Ovary (tissue), 9 donors: ENCODE measurements around the gene FAM53C. TPM values are rescaled to one million over a fixed set of nuclear protein-coding genes. Genes with fewer than 3 reads are reported as not detected.

Experiments
- DNase-seq, 5 donors: peaks; one replicate each; pipeline ENCODE4 v3.0.0-alpha.2; 2019 to 2020
- H3K27ac ChIP-seq, 2 donors: fragments of 200-600 bp; one replicate each; pipeline versions ENCODE4 v1.5.1 to v1.8.0; 2019 to 2022
- H3K27me3 ChIP-seq: fragments of 200-600 bp; one replicate; pipeline ENCODE4 v1.8.0; 2022
- H3K36me3 ChIP-seq: fragments of 200-600 bp; sonication (generic); one replicate; pipeline ENCODE4 v1.5.1; 2019
- H3K4me1 ChIP-seq: one replicate; pipeline ENCODE4 v1.8.1; 2013; ENCODE audit warnings: mild to moderate bottlenecking, moderate library complexity; ENCODE audit not compliant: insufficient read depth
- H3K4me3 ChIP-seq: fragments of 200-600 bp; sonication (generic); one replicate; pipeline ENCODE4 v1.5.1; 2017
- H3K9me3 ChIP-seq, 2 donors: fragments of 200-600 bp in 1 of 2; sonication (generic) in 1 of 2; one replicate each; pipeline versions ENCODE4 v1.5.1 to v1.8.1; 2013 to 2019; ENCODE audit warnings: mild to moderate bottlenecking in 1 of 2, moderate library complexity in 1 of 2
- EP300 ChIP-seq: sonication (generic); formaldehyde crosslinking; IDR thresholded peaks from one replicate; pipeline ENCODE4 v1.6.1; 2017; ENCODE audit warnings: antibody characterized with exemption
- POLR2A ChIP-seq: fragments of 450-650 bp; IDR thresholded peaks from one replicate; pipeline ENCODE4 v1.6.1; 2017; ENCODE audit warnings: antibody characterized with exemption, mild to moderate bottlenecking, moderate library complexity
- WGBS, 3 donors: extraction: QIAGEN DNeasy Blood & Tissue Kit in 1 of 3; methylation state at CpG; one replicate each; pipeline versions ENCODE4 v1.1.5 to v1.1.7; 2013 to 2017; 5-methylcytosine and 5-hydroxymethylcytosine counted together
- intact Hi-C, 4 donors: fragments of 100-400 bp; cut with DNase I; formaldehyde crosslinking; loops; one replicate each; pipeline versions ENCODE4 v1.11.0 to v1.15.1; 2022 to 2023
- polyA plus RNA-seq, 2 donors: library from polyadenylated mRNA; stranded (reverse); fragments of 200-250 nt in 1 of 2; fragments of 350-450 nt in 1 of 2; fragmentation: Illumina TruSeq in 1 of 2; extraction: RNeasy Lipid Tissue Mini Kit (QIAGEN cat#74804) in 1 of 2; gene quantifications; one replicate each; pipeline ENCODE4 v1.2.3, GENCODE V29; 2013 to 2014
- total RNA-seq, 7 donors: library from RNA; depleted of rRNA in 2 of 7; stranded (reverse); fragments of >200 nt in 2 of 7; fragmentation: NEBNext Ultra II Directional in 3 of 7; extraction: Animal tissue kit (Norgen Biotek cat#: 25700) in 3 of 7; gene quantifications; one replicate each; pipeline versions ENCODE4 v1.1.0 to v1.2.4, GENCODE V29; 2016 to 2023
- TF ChIP-seq, protein P1 (sequence below), 3 donors: fragments of 450-650 bp in 2 of 3; fragments of 200-600 bp in 1 of 3; IDR thresholded peaks; one replicate each; pipeline versions ENCODE4 v1.5.1 to v1.8.0; 2016 to 2022; ENCODE audit warnings: antibody characterized with exemption in 3 of 3, mild to moderate bottlenecking in 1 of 3
- donor health status: DM: no; HTN: no; CAD: no; lungs with moderate emphysema.
- donor health status: DM: no; HTN: no; CAD: no.
- donor health status: Bipolar disorder and iron deficiency.
- donor health status: DM: yes; HTN: yes; CAD: no.
- donor health status: DM: no; HTN: no; CAD: no.
- donor health status: DM: yes; HTN: yes; CAD: no.

Gene FAM53C
- total and polyA plus RNA-seq, 9 donors = 13.1 to 29.3 (median 19.9) TPM

DNA sequence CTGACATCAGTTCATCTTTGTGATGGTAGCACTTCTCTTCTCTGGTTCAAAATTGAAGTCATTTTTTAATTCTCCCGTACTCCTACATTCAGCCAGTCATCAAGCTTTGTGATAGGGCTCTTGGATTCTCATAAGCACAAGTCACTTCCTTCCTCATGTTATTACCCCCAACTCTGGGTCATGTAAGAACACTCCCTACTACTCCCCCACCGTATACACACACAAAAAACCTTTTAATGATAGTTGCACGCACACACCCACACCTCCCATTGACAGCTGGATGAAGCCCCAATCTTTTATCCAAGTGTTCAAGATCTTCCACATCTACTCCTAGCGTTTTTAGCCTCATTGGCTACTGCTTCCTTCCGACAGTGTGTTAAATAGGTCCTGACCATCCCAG lies 31.2 kb downstream of the FAM53C start:
- TF ChIP-seq POLR2A = no peak
- TF ChIP-seq, protein P1, sequence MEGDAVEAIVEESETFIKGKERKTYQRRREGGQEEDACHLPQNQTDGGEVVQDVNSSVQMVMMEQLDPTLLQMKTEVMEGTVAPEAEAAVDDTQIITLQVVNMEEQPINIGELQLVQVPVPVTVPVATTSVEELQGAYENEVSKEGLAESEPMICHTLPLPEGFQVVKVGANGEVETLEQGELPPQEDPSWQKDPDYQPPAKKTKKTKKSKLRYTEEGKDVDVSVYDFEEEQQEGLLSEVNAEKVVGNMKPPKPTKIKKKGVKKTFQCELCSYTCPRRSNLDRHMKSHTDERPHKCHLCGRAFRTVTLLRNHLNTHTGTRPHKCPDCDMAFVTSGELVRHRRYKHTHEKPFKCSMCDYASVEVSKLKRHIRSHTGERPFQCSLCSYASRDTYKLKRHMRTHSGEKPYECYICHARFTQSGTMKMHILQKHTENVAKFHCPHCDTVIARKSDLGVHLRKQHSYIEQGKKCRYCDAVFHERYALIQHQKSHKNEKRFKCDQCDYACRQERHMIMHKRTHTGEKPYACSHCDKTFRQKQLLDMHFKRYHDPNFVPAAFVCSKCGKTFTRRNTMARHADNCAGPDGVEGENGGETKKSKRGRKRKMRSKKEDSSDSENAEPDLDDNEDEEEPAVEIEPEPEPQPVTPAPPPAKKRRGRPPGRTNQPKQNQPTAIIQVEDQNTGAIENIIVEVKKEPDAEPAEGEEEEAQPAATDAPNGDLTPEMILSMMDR (IDR thresholded peaks at IDR 0.05) = no peak
- no peak for TF ChIP-seq EP300
- no peaks in the 10 kb centered on the region for H3K36me3 ChIP-seq
- no peaks in the 10 kb centered on the region for H3K27me3 ChIP-seq
- H3K27ac ChIP-seq = no peak overlapping the region
- no peak for DNase-seq
- peaks cover 2% of the 10 kb centered on the region for H3K4me1 ChIP-seq
- no peaks in the 10 kb centered on the region for H3K9me3 ChIP-seq
- 64 to 74% (median 68%) methylated on average over 5 of the region's 5 CpGs for WGBS, 3 donors
- no peak overlapping the region for H3K4me3 ChIP-seq
- intact Hi-C loops = no loop called here

DNA sequence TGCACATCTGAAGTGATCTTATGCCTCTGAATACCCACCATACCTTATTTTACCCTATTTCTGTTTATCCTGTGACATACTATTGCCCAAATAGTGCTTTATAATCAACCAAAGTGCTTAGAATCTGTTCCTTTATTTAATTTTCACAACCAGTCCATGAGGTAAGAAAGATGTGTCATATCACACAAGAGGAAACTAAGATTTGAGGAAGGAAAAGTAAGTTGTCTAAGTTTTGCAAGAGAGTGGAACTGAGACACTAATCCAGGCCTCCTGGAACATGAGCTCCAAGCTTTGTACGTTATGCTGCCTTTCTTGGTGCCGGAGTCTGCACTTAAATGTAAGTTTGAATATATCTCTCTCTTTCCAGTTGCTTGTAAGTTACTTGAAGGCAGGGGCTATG lies 31.6 kb downstream of the FAM53C start:
- TF ChIP-seq POLR2A = no peak
- TF ChIP-seq, protein P1 (IDR thresholded peaks at IDR 0.05) = no peak
- TF ChIP-seq EP300 = no peak
- H3K4me1 ChIP-seq = peaks cover 2% of the 10 kb centered on the region

DNA sequence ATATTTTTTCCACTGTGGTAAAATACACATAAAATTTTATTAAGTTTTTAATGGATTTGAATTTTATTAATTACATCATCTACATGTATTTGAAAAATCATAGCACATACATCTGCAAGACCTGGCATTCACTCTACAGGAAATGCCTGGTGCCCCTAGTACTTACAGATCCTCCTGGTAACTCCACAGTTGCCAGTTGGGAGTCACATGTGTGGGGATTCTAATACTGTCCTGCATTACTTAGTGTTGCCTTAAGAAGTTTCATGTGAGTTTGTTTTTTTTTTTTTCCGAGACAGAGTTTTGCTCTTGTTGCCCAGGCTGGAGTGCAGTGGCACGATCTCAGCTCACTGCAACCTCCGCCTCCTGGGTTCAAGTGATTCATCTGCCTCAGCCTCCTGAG lies 32.5 kb downstream of the FAM53C start:
- Histone ChIP-seq H3K4me3 (no peak overlapping the region), H3K4me1 (peaks cover 2% of the 10 kb centered on the region)

More for the DNA sequence above, 31.6 kb downstream of the FAM53C start:
- H3K27ac ChIP-seq = no peak overlapping the region
- no peak for DNase-seq
- no peaks in the 10 kb centered on the region for H3K9me3 ChIP-seq
- WGBS, 3 donors = 82 to 89% (median 85%) methylated on average over 2 of the region's 2 CpGs
- H3K4me3 ChIP-seq = no peak overlapping the region
- H3K27me3 ChIP-seq = no peaks in the 10 kb centered on the region
- intact Hi-C loops = no loop called here
- H3K36me3 ChIP-seq = no peaks in the 10 kb centered on the region

DNA sequence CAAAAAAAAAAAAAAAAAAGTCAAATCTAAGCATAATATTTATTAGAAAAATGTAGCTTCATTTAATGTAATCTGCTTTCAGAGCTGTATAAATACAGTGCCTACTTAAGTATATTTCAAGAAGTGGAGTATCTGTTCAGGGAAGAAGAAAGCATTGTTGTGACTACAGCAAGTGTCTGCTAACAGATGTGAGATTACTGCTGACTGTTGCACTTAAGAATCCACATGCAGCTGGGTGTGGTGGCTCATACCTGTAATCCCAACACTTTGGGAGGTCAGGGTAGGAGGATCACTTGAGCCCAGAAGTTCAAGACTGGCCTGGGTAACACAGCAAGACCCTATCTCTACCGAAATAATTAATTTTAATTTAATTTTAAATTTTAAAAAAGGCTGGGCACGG lies 33.4 kb downstream of the FAM53C start:
- peaks cover 2% of the 10 kb centered on the region for H3K4me1 ChIP-seq
- no peaks in the 10 kb centered on the region for H3K27me3 ChIP-seq
- DNase-seq = no peak
- H3K9me3 ChIP-seq = no peaks in the 10 kb centered on the region
- TF ChIP-seq POLR2A (no peak), EP300 (no peak)
- TF ChIP-seq, protein P1 (IDR thresholded peaks at IDR 0.05) = no peak
- 81 to 91% (median 90%) methylated on average over 2 of the region's 2 CpGs for WGBS, 3 donors
- H3K4me3 ChIP-seq = no peak overlapping the region
- H3K36me3 ChIP-seq = no peaks in the 10 kb centered on the region
- intact Hi-C loops = no loop called here
- no peak overlapping the region for H3K27ac ChIP-seq

More for the DNA sequence above, 32.5 kb downstream of the FAM53C start:
- no peak for TF ChIP-seq POLR2A
- intact Hi-C loops = no loop called here
- no peak for DNase-seq
- H3K27me3 ChIP-seq = no peaks in the 10 kb centered on the region
- H3K36me3 ChIP-seq = no peaks in the 10 kb centered on the region
- no peaks in the 10 kb centered on the region for H3K9me3 ChIP-seq
- 73 to 87% (median 77%) methylated on average over 3 of the region's 3 CpGs for WGBS, 3 donors
- H3K27ac ChIP-seq = no peak overlapping the region

DNA sequence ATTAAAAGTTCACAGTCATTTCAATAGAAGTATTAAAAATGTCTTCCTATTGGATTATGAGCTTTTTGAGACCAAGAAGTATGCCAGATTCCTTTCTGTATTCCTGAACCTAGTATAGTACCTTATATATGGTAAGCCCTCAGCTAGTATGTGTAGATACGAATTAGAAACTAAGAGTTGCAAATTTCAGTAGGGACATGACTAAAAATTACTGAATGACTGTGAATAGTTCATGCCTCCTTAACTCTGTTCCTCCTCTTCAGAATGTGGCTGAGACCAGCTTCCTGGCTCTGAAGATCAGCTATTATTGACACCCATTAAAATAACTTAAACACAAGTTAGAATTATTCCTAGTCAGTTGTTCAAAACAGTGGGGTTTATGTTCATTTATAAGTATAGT lies 34.2 kb downstream of the FAM53C start:
- H3K27me3 ChIP-seq = no peaks in the 10 kb centered on the region
- no peaks in the 10 kb centered on the region for H3K9me3 ChIP-seq
- intact Hi-C loops = no loop called here
- DNase-seq = no peak
- no peaks in the 10 kb centered on the region for H3K36me3 ChIP-seq
- 79 to 80% (median 79%) methylated on average over 1 of the region's 1 CpG for whole genome bisulfite sequencing, 3 donors
- TF ChIP-seq POLR2A (no peak), EP300 (no peak)
- TF ChIP-seq, protein P1 (IDR thresholded peaks at IDR 0.05) = no peak
- no peak overlapping the region for H3K4me3 ChIP-seq
- H3K4me1 ChIP-seq = no peaks in the 10 kb centered on the region
- no peak overlapping the region for H3K27ac ChIP-seq
